ENCODE measurements around the gene GPX6.
"Not testable (repeated sequence)": the region's sequence is repeated elsewhere in the genome, so short reads cannot be mapped to it uniquely, and the experiment has no call there.

GPX6 gene
- total RNA-seq = 0 to 0.05 reads per million in 2 donors

- DNase-seq = no peak
Measured at GRCh38 chr6:28515676-28516075, at the start of gene GPX6. TSS of gene GPX6 (minus strand) at chr6:28515793. CDS start at chr6:28515743, 50 bp downstream.

- no peak for DNase-seq
Measured at GRCh38 chr6:28563430-28564095, 48.0 kb upstream of the GPX6 start.

GRCh38 chr6:28558629-28559028, 43.0 kb upstream of the GPX6 start:
- no peak for DNase-seq

GRCh38 chr6:28555136-28555535, 39.5 kb upstream of the GPX6 start:
- no peak for DNase-seq

- DNase-seq = no peak
Measured at GRCh38 chr6:28553986-28554881, 38.6 kb upstream of the GPX6 start.

- no peak for DNase-seq
Measured at GRCh38 chr6:28553384-28553985, 37.9 kb upstream of the GPX6 start.

GRCh38 chr6:28551891-28552666, 36.5 kb upstream of the GPX6 start:
- no peak for DNase-seq

- DNase-seq = not testable (repeated sequence)
Measured at GRCh38 chr6:28547003-28547402, 31.4 kb upstream of the GPX6 start.

GRCh38 chr6:28545955-28546354, 30.4 kb upstream of the GPX6 start:
- DNase-seq = no peak

- no peak for DNase-seq
Measured at GRCh38 chr6:28543651-28544610, 28.3 kb upstream of the GPX6 start.

- no peak for DNase-seq
Measured at GRCh38 chr6:28542440-28543296, 27.1 kb upstream of the GPX6 start.

- no peak for DNase-seq
Measured at GRCh38 chr6:28541996-28542395, 26.4 kb upstream of the GPX6 start.

- no peak for DNase-seq
Measured at GRCh38 chr6:28537509-28538140, 22.0 kb upstream of the GPX6 start.

GRCh38 chr6:28537065-28537464, 21.5 kb upstream of the GPX6 start:
- DNase-seq = no peak

- no peak for DNase-seq
Measured at GRCh38 chr6:28534875-28535274, 19.3 kb upstream of the GPX6 start.

- no peak for DNase-seq
Measured at GRCh38 chr6:28534306-28534705, 18.7 kb upstream of the GPX6 start.

- DNase-seq = no peak
Measured at GRCh38 chr6:28531479-28532128, 16.0 kb upstream of the GPX6 start.

GRCh38 chr6:28530777-28531176, 15.2 kb upstream of the GPX6 start:
- DNase-seq = no peak

- no peak for DNase-seq
Measured at GRCh38 chr6:28525496-28526039, 10.0 kb upstream of the GPX6 start, which contains the start of gene GPX5. TSS of gene GPX5 (plus strand) at chr6:28525881. CDS start at chr6:28526014, 133 bp downstream.

Measured in activated gamma-delta T cell (primary cell).